Fibroblast of the aortic adventitia (primary cell): Measurements from ENCODE around the gene SH2D2A. TPM values are rescaled to one million over a fixed set of nuclear protein-coding genes. Genes with fewer than 3 reads are reported as not detected.

Source experiments
- DNase-seq: peaks from one replicate; pipeline ENCODE4 v3.0.0-alpha.2; 2010; ENCODE audit warnings: low read depth
- H3K4me3 ChIP-seq: 2 replicates; pipeline ENCODE4 v1.5.1; 2011; ENCODE audit warnings: low read depth, mild to moderate bottlenecking, control low read depth, low read length, moderate library complexity
- total RNA-seq: library from RNA; depleted of rRNA; stranded (reverse); fragments of >200 nt; gene quantifications from 2 replicates; pipeline ENCODE4 v1.2.3, GENCODE V29; 2012; ENCODE audit warnings: low replicate concordance
- TF ChIP-seq, protein P1 (sequence below): IDR thresholded peaks from 2 replicates; pipeline ENCODE4 v1.5.1; 2011; ENCODE audit warnings: mild to moderate bottlenecking, low read length, control low read depth, inconsistent platforms; ENCODE audit not compliant: insufficient read depth

The SH2D2A gene
- total RNA-seq: not detected in 2 replicates

DNA sequence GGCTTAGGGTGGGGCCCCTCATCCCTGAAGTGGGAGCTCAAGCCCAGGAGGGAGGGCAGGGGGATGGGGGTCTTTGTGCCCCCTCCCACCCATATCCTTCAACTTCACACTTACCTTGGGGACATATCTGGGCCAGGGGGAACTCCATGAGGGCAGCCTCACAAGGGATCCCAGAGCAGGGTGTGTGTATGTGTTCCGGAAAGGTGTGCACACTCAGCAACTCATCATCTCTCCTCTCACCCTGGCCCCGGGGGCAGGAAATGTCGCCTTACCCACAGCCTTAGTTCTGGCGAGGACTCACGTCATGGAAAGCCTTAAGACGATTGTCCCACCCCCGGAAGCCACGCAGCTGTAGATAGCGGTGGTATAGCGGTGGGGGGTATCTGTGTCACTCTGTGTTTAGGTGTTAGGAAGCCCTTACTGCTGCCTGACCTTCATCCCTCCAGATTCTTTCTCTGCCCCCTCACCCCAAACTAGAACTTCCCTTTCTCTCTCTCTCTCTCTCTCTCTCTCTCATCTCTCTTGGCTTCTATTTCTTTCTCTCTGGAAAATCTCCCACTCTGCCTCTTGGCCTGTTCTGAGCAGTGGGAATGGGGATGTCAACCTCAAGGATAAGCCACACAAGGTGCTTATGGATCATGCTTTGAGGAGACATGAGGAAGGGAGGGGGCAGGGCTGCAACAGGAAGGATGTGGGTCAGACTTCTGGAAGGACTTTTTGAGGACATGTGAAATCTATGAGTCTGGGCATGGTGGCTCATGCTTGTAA, at the start of gene SH2D2A:
TSS of gene SH2D2A (minus strand) at position 288 of the 768 bp plus-strand sequence. CDS start at position 148, 140 bp downstream.
- H3K4me3 ChIP-seq: no peak within 1 kb of the TSS
- TF ChIP-seq, protein P1, sequence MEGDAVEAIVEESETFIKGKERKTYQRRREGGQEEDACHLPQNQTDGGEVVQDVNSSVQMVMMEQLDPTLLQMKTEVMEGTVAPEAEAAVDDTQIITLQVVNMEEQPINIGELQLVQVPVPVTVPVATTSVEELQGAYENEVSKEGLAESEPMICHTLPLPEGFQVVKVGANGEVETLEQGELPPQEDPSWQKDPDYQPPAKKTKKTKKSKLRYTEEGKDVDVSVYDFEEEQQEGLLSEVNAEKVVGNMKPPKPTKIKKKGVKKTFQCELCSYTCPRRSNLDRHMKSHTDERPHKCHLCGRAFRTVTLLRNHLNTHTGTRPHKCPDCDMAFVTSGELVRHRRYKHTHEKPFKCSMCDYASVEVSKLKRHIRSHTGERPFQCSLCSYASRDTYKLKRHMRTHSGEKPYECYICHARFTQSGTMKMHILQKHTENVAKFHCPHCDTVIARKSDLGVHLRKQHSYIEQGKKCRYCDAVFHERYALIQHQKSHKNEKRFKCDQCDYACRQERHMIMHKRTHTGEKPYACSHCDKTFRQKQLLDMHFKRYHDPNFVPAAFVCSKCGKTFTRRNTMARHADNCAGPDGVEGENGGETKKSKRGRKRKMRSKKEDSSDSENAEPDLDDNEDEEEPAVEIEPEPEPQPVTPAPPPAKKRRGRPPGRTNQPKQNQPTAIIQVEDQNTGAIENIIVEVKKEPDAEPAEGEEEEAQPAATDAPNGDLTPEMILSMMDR: no peak
- no peak for DNase-seq

DNA sequence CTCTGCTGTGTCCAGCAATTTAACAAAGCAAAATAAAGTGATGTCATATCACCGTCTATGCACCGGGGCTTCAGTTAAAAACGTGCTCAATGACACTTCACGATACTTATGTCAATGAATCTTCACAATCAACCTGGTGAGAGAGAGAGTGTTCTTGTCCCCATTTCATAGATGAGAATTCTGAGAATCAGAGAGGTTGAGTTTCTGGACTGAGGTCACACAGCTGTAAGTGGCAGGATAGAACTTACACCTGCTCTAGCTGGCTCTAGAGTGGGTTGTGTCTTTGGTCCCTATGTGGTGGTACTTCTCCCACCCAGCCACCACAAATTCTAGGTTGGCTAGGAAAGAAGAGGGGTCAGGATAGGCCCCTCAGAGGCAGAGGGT, 49.2 kb upstream of the SH2D2A start:
- no peak for DNase-seq
- no peak overlapping the region for H3K4me3 ChIP-seq
- TF ChIP-seq, protein P1: no peak

DNA sequence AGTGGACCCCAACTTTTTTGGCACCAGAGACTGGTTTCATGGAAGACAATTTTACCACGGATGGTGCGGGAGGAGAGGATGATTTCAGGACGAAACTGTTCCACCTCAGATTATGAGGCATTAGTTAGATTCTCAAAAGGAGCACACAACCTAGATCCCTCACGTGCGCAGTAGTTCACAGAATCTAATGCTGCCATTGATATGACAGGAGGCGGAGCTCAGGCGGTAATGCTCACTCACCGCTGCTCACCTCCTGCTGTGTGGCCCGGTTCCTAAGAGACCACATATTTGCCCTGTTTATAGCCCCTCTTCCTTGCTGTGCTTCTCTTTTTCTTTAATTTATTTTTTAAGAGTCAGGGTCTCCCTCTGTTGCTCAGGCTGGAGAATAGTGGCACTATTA, 48.6 kb upstream of the SH2D2A start:
- TF ChIP-seq, protein P1: no peak
- no peak for DNase-seq
- H3K4me3 ChIP-seq: no peak overlapping the region

DNA sequence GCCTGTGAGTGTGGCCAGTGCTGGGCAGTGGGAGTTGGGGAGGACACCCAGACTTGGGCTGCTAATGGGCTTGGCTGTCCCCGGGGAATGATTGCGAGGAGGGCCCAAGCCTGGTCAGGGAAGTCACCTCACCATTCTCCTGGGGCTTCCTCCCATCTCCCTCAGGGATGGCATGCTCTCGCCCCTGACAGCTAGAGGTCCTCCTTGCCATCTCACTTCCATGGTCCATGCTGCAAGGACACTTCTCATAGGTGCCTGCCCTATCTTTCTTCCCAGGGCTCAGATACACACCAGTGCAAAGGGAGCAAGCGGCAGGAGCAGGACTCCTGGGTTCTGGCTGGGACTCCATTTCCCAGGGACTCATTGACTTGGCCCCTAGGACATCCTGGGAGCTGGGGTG, 48.1 kb upstream of the SH2D2A start:
- no peak overlapping the region for H3K4me3 ChIP-seq
- TF ChIP-seq, protein P1: no peak
- no peak for DNase-seq

DNA sequence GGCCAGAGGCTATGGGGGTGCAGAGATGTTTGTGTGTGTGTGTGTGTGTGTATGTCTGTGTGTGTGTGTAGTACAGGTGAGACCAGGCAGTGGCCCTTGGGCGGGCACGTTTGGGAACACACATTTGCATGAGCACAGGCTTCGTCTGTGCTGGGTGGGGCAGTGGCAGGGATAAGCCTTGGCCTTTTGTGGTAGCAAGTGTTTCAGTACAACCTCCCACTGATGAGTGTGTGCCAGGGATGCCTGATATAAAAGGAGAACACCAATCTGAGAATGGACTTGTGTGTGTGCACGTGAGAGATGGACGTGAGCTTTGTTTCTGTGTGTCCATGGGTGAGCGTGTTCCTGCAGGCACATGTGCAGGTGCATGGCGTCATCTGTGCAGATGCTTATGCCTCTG, 47.0 kb upstream of the SH2D2A start:
- no peak overlapping the region for H3K4me3 ChIP-seq
- TF ChIP-seq, protein P1: no peak
- no peak for DNase-seq

DNA sequence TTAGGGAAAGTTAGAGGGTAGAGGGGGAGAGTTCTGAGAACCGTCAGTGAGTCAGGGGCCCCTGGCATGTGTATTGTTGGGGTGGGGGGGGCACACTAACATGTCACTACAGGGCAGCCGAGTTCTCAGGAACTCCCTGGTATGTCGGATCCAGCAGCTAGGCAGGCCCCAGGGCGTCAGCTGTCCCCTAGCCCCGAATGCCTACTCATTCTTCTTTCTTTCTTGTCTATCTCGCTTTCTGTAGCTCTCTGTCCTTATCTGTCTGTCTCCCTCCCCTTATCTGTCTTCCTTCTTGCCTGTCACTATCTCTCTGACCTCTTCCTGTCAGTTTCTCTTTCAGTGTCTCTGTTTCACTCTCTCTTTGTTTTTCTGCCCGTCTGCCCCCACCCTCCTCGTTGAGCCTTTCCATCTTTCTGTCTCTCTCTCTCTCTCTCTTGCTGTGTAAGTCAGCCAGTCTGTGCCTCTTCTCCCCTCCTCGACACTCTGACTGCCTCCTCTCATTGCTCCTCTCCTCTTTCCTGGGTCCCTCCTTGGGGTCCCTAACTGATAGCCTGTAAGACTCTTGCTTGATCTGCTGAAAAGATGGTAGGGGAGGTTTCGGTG, 46.5 kb upstream of the SH2D2A start:
- TF ChIP-seq, protein P1: no peak
- no peak overlapping the region for H3K4me3 ChIP-seq
- no peak for DNase-seq

DNA sequence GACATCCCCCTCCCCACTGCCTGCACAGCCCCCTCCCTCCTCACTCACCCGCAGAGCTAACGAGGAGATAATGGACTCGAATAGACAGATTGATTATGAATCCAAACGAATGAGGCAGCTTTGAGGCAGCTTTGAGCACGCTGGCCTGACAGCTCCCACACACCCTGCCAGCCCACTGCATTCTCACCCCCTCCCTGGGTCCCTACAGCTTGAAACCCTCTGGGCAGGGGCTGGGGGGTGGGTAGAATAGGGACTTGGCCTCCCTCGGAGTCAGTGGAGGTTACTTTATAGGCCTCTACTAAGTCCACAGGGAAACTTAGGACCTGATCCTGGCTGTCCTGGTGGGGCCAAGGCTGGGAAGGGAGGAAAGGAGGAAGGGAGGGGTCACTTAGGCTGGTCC, 45.9 kb upstream of the SH2D2A start:
- TF ChIP-seq, protein P1: no peak
- no peak for DNase-seq
- H3K4me3 ChIP-seq: no peak overlapping the region
